HG03432 (cell line): Measurements from ENCODE around the gene KRTAP10-11.
"Not testable (repeated sequence)": the region's sequence is repeated elsewhere in the genome, so short reads cannot be mapped to it uniquely, and the experiment has no call there.

ENCODE experiments used
- ATAC-seq: cut with Tn5 transposase; IDR thresholded peaks from one replicate; pipeline ENCODE4 v1.9.1; 2021; ENCODE audit warnings: mild to moderate bottlenecking, moderate library complexity; ENCODE audit not compliant: unreplicated experiment

Gene KRTAP10-11

DNA sequence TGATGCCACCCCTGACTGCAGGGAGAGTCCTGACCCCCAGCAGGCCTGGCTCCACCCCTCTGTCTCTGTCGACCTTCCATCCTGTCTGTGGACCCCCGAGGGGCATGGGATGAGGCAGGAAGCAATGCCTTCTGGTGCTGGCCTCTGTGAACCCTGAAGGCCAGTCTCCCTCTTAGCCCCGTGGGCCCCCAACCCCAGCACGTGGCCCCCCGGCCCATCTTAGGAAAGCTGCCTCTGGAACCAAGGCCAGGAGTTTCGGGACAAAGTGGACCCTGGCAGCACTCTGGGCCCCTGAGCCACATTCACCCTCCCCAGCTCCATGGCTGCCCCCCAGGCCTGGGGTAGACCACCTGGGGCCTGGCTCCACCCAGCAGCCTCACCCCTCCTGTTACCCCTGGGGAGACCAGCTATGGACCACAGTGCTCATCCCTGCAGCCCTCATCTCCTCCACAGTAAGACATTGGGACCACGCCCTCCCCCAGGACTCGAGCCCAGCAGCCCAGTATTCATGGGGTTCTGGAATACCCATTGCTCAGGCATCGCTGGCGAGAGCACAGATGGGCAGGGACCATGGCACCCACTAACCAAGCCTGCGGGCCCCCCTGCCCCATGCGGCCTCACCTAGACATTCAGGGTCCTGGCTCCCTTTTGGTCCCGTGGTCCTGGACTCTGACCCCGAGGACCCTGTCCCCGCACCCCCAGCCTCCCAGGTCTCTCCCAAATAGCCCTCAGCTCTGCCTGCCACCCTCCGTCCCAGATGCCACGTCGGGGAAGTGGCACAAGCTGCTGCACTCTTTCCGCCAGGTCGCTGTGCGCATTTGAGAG lies 7.5 kb upstream of the KRTAP10-11 start:
- ATAC-seq: not testable (repeated sequence)

DNA sequence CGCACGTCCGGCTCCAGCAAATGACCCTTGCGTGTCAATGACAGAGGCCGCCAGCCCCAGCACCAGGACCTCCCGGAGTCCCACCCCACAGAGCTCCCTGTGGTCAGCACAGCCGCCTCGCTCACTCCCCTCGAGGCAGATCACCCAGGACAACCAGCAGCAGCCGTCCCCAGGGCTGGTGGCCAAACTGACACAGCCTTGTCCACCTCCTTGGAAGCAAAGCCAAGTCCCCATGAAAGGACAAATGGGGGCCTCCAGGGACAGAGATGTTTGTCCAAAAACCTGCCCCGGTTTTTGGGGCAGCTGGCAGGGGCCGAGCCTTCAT lies 6.9 kb upstream of the KRTAP10-11 start:
- ATAC-seq: no peak

GRCh38 chr21:44640761-44641160 lies 5.5 kb upstream of the KRTAP10-11 start:
- no peak for ATAC-seq

- no peak for ATAC-seq
Measured at GRCh38 chr21:44643741-44644310, 2.4 kb upstream of the KRTAP10-11 start.

DNA sequence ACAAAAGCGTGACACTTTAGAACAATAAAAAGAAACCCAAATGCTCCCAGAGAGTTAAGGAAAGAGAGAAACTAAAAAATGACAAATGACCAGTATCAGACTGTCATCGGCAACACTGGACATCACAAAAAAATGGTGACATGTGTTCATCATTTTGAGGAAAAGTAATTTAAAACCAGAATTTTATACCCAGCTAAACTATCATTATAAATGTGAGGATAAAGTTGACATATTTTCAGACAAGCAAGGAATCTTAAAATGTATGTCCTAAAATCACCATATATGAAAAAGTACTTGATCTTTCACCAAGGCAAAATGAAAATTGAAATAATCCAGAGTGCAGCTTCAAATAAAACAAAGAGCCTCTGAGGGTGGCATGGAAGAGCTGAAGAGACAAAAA lies 1.3 kb upstream of the KRTAP10-11 start:
- ATAC-seq: no peak

DNA sequence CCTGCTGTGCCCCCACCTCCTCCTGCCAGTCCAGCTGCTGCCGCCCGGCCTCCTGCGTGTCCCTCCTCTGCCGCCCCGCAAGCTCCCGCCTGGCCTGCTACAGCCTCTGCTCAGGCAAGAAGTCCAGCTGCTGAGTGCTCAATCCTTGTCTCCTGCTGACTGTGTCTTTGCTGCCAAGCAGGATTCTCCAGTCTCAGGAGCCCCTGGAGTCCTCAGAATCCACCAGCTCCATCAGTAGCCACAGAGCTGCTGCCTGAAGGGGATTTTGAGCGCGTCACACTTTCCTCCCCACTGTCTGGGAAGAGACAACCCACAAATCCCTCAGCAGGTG lies 973 bp downstream of the KRTAP10-11 start:
- no peak for ATAC-seq

- ATAC-seq: no peak
Measured at GRCh38 chr21:44648557-44649311, 2.5 kb downstream of the KRTAP10-11 start.

DNA sequence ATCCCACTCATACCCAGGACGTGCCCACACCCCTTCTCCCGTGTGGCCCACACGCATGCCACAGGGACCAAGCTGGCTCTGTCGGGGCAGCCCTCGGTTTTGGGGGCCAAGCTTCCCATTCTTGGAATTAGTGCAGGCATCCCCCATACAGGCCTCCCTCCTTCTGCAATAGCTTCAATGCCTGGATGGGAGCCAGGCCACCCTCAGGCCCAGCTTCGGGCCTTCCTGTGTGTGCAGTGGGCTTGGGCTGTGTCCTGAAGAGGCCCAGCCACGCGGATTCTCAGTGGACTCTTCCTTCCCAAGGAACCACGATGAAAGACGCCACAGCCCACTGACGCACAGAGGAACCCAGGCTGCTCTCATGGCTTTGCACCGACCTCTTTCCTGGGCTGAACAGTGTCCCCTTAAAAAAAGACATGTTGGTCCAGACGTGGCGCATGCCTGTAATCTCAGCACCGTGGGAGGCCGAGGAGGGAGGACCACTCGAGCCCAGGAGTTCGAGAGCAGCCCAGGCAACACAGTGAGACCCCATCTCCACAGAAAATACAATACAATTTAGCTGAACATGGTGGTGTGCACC lies 3.4 kb downstream of the KRTAP10-11 start:
- no peak for ATAC-seq

DNA sequence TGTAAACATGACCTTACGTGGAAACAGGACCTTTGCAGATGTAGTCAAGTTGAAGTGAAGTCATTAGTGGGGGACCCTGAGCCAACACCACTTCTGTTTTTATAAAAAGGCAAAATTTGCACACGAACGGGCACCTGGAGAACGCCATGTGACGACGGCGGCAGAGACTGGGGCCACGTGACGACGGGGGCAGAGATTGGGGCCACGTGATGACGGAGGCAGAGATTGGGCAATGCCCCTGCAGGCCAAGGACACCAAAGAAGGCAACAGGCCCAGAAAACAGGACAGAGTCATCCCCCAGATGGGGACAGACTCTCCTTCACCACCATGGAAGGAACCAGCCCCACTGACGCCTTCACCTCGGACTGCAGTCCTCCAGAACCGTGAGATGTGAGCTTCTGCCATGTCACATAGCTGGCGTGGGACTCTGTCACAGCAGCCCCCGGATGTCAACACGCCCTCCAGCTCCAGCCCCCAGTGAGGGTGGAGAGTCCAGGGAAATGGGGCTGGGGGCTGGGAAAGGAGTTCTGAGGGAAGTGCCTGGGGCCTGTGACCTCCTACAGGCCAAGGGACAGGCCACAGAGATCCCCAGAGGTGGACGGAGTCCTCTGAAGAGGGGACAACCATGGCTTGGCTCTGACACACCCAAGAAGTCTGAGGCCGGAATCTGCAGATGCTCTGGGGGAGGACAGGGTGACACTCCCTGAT lies 4.2 kb downstream of the KRTAP10-11 start:
- no peak for ATAC-seq

- ATAC-seq: no peak
Measured at GRCh38 chr21:44650973-44651675, 4.9 kb downstream of the KRTAP10-11 start.

GRCh38 chr21:44653123-44653522 lies 6.9 kb downstream of the KRTAP10-11 start:
- no peak for ATAC-seq

DNA sequence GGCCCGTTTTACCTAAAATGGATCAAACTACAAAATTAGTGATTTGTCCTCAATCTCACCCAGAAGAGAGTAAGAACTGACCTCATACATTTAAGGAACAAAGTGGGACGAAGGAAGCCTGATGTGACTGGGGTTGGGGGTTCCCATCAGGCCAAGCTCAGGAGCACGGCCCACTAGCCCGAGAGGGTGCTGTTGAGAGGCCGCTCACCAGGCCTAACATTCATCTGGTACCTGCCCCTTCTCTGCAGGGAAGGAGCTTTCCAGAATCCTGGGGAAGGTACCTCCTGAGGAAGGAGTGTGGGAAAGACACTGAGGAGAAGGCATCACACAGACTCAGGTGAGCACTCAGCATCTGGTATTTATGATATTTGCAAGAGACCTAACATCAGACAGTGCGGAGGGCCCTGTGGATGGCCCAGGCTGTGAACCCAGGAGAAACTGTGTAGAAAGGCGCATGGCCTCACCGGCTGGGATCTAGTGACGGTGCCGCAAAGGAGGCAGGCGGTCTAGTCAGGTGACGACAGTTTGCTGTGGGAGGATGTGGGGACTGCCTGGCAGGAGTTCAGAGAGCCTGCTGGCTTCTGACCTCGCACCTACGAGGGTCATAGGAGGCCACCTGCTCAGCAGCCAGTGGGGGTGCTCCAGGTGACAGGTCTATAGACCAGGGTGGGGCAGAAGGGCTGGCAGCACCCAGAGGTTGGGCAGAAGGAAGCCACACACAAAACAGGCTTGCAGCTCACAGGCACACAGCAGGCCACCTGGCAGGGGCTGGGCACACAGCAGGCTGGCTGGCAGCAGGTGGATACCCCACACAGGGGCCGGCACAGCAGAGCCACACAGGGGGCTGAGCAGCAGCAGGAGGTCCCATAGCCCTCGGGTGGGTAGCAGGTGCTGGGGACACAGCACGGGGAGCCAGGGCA lies 7.7 kb downstream of the KRTAP10-11 start:
- ATAC-seq: no peak

DNA sequence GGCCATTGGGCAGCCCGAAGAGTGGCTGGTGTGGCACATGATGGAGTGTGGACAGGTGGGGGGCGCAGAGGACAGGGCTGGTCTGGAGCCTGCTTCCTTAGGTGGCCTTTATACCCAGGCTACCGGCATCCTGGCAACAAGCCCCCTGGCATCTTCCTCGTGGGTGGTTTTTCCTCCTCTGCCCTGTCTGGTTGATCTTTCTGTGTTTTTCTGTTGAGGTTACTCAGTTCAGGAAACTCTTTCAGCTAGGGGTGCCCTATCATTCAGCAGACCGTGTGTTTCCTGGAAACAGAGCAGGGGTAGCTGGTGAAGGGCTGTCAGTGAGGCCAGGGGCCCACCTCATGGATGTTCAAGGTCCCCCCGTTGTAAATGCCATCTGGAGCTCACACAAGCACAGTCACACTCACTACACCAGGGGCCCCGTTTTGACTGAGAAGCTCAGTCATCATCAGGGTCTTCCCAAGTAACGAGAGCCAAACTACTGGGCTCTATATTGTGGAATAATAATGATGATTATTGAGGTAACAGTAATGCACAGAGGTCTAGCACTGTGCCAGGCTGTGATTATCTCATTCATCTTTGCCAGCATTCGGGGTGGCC lies 8.5 kb downstream of the KRTAP10-11 start, which contains the start of gene KRTAP12-4:
KRTAP12-4 (minus strand) TSS at position 84 of the 600 bp plus-strand sequence; CDS start at position 39, 45 bp downstream.
- no peak for ATAC-seq

- no peak for ATAC-seq
Measured at GRCh38 chr21:44656868-44657267, 10.7 kb downstream of the KRTAP10-11 start.

- ATAC-seq: no peak
Measured at GRCh38 chr21:44657635-44658540, 11.7 kb downstream of the KRTAP10-11 start, which contains the start of gene KRTAP12-3. KRTAP12-3 (plus strand) TSS chr21:44657932; CDS start chr21:44657980, 48 bp downstream.

GRCh38 chr21:44658541-44658910 lies 12.3 kb downstream of the KRTAP10-11 start:
- no peak for ATAC-seq

- no peak for ATAC-seq
Measured at GRCh38 chr21:44658913-44659595, 12.8 kb downstream of the KRTAP10-11 start.
